GM12801 (cell line): ENCODE results near the gene CUL4B.

ENCODE experiments used
- TF ChIP-seq, protein P1 (sequence below): IDR thresholded peaks from one replicate; pipeline ENCODE4 v1.5.1; 2011; ENCODE audit warnings: control low read depth; ENCODE audit not compliant: insufficient read length; ENCODE audit errors: extremely low read depth

The CUL4B gene

GRCh38 chrX:120568035-120568434 lies 7.3 kb upstream of the CUL4B start:
- TF ChIP-seq, protein P1, sequence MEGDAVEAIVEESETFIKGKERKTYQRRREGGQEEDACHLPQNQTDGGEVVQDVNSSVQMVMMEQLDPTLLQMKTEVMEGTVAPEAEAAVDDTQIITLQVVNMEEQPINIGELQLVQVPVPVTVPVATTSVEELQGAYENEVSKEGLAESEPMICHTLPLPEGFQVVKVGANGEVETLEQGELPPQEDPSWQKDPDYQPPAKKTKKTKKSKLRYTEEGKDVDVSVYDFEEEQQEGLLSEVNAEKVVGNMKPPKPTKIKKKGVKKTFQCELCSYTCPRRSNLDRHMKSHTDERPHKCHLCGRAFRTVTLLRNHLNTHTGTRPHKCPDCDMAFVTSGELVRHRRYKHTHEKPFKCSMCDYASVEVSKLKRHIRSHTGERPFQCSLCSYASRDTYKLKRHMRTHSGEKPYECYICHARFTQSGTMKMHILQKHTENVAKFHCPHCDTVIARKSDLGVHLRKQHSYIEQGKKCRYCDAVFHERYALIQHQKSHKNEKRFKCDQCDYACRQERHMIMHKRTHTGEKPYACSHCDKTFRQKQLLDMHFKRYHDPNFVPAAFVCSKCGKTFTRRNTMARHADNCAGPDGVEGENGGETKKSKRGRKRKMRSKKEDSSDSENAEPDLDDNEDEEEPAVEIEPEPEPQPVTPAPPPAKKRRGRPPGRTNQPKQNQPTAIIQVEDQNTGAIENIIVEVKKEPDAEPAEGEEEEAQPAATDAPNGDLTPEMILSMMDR: no peak

DNA sequence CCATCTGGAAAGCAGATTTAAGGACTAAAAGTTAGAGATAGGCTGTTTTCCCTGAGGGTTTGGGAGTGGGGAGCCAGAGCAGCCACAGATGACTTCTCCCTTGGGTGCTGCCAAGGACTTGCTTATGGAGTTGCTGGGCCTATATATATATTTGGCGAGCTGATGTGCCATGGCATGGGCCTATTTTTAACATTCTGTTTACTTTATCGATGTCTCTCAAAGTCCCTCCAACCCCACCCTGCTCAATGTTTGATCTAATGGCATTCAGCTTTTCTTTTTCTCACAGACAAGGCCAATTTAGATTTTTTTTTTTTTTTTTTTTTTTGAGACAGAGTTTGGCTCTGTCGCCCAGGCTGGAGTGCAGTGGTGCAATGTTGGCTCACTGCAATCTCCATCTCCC lies 6.1 kb upstream of the CUL4B start:
- TF ChIP-seq, protein P1: no peak

DNA sequence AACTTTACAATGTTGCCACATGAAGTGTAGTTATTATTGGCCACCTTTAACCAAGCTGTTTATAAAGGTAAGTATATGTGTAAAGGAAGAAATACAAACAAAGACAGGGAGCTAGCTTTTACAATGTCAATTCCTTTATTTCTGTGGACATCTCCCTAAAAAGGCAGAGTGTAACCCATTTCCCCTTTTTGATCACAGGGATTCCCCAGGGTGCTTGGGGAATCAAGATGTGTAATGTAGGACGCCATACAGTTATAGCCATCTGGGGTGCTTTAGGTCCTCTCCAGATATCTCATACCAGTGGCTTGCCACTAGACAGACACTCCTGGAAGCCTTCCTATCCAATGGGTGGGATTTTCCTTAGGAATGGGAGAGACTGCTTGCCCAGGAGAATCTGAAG lies 4.2 kb upstream of the CUL4B start:
- TF ChIP-seq, protein P1: no peak

DNA sequence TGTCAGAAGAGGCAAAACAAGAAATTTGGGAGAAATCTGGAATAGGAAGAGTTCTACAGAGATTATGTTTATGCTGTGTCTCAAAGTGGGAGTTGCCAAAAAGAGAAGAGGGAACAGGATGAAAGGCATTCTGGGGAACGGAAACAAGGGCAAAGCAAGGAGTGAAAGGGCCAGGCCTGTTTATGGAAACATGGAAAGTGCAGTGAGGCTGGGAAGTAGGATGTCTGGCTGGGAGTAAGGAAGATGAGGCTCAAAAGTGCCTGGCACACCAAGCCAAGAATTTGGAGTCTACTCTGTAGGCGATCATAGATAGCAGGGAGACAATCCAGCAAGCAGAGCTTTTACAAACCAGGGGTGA lies 1.8 kb upstream of the CUL4B start:
- TF ChIP-seq, protein P1: no peak

- TF ChIP-seq, protein P1: no peak
These were observed 1.1 kb upstream of the CUL4B start for GRCh38 chrX:120561634-120562568.

- TF ChIP-seq, protein P1: no peak
These were observed 339 bp downstream of the CUL4B start for GRCh38 chrX:120560405-120560841.

- TF ChIP-seq, protein P1: no peak
These were observed 958 bp downstream of the CUL4B start for GRCh38 chrX:120559804-120560203.
